ENCODE results near the gene MECR.

The MECR gene

DNA sequence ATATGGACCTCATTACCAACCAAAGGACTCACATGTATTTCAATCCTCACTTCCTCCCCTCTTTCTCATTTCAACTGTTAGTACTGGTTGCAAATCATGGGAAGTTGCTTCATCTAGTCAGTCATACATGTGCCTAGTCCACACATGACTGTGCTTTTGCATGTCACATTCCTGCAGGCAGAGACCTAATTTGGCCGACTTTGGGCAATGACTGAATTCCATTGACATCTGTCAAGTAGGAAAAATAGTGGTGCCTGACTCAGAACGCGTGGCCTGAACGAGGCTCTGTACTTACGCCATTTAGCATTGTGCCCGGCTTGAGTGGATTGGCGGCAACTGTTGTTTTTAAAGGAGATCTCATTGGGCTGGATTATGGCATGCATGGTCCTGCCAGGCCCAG is 23.6 kb upstream of the MECR start:
- DNase-seq, result no peak

DNA sequence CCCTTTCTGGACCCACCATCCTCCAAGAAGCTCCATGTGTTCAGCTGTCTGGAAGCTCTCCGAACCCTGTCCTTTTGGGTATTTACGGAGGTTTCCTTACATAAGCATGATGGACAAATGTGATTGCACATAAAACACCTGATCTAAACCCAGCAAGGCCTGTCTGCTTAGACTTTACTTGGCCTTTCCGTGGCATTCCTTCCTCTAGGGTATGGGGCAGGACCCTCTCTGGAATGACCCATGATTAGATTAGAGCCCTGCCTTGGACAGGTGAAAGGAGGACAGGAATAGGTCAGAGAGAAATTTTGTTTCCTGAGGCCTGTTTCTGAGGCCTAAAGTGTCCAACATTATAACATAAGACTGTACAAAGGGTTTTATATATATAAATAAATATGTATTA is 22.4 kb upstream of the MECR start:
- DNase-seq, result no peak

DNA sequence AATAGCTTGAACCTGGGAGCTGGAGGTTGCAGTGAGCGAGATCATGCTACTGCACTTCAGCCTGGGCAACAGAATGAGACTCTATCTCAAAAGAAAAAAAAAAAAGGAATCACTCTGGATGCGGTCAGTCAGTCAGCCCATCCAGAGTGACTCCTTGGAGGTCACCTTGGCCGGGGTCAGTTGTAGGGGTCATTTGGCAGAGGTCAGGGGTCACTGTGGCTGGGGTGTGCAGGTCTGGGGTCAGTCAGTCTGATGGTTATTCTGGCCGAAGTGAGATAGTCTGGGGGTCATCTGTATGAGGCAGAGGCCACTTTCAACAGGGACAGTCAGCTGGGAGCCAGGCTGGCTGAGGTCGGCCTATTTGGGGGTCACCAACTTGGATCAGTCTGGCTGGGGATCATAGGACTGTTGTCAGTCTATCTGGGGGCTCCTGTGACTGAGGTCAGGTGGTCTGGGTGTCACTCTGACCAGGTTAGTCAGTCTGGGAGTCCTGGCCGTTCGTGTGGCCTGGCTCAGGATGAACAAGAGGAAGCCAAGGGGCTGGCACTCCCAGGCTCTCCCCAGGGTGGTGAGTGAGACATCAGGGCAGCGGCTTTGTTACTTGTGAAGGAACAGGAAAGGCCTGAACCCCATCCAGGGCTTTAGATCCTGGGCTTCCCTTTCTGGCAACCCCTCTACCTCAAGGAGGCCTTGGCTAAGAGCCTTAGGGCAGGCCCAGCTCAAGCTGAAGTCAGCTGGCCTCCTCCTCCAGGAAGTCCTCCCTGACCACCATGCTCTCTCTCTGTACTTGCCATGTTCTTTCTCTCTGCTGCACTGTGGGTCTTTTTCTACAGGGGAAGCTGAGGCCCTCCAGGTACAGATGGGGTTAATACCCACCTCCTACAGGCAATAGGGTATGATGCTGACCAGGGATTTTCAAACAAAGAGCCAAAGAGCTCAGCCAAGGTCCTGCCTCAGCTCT is 20.7 kb upstream of the MECR start:
- DNase-seq, result no peak

DNA sequence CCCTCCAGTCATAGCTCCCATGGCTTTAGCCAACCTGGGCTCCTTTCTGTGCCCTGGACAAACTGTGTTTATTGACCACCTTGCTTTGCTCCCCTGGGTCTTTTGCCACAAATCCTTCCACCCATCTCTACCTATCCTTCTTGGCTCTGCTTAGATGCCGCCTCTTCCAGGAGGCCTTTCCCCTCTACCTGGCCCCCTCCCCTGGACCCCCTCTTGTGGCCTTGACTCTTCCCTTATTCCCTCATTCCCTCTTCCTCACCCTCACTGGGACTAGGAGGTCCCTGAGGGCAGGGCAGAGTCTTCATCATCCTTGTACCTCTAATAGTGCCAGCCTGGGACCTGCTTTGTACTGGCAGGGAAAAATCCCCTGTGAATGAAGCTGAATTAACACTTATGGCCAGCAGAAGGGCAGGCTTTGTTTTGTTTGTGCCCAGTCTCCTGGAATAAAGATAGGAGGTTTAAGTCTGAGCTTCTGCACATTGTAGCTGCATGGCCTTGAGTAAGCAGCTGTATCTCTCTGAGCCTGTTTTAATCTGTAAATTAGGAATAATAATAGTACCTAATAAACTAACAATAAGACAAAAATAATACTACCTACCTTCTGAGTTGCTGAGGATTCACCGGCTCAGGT is 19.3 kb upstream of the MECR start:
- no peak for DNase-seq

DNA sequence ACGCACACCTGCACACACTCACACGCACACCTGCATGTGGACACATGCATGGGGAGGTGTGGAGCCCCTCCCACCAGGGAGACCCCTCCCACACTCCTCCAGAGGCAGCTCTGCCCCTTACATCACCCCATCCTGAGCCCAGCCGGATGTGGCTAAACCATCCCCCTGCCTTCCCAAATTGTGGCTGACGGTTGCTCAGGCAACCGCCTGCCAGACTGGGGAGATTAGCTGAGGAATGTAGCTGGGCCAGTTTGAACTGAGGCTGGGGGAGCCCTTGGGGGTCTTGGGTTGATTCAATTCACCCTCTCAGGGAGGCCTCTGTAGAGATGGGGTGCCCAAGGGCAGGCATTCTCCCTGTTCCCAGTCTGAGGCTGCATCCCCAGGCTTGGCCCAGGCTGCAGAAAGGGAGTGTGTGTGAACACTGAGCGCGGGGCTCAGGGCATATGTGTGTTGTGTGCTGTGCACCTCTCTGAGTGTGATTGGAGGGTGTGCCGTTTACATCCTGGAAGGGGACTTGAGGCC is 18.5 kb upstream of the MECR start:
- no peak for DNase-seq

DNA sequence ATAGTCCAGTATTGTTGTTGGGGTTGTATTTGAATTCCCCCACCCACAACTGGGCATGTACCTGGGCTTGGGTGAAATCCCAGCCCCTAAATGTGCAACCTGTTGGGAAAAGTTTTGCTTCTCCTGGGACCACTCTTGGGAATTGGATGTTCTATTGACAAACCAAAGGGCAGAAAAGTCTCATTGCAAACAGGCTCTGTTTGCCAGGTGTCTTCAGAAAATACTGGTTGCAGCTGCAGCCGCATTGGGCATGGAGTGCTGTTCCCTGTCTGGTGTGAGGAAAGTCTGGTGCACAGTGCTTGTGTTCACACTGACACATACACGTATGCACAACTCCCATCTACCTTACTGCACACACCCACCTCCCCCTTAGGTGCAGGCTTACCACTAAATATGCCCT is 17.7 kb upstream of the MECR start:
- no peak for DNase-seq

DNA sequence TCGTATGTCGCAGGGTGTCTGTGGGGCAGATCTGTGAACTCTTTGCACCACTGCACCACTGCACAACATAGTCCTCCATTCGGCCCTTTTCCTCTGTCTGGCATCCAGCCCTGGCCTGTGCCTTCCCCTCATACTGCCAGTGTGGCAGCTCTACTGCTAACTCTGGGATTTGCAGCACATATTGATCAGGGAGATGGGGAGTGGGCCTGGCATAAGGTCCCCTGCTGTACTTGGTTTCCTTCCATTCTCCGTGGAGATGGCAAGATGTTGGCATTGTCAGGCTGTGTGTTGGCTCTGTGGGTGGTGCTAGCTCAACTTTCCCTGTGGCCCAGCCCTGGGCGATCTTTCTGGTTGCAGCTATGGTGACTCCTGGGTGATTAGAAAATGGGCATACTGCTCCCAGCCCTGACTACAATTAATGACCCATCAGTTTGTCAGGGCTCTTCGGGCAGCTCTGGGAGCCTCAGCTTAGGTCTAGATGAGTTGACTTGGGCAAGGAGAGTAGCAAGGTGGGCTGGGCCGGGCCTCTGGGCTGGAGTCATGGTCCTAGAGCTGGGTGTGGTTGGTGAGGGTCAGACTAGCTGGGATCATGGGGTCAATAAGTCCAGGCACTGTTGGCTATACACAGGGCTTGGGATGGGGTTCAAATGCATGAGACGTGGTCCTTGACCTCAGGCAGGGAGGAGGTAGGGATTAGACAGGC is 17.0 kb upstream of the MECR start:
- DNase-seq, result no peak

DNA sequence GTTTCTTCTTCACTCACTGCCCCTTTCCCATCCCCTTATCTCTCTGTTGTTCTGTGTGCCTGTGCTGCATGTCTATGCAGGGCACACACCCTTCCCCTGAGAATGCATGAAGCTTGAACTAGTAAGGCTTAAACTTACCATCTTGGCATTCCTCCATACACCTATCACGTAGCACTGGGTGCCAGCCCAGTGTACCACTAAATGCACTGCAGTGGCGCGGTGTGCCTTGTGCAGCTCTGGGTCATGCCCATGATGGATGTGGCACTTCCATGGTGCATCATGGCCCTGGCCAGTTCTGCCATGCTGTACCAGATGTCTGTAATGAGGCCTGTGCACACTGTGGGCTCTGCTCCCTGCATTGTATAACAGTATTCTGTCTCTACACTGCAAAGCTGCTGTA is 16.3 kb upstream of the MECR start:
- no peak for DNase-seq

DNA sequence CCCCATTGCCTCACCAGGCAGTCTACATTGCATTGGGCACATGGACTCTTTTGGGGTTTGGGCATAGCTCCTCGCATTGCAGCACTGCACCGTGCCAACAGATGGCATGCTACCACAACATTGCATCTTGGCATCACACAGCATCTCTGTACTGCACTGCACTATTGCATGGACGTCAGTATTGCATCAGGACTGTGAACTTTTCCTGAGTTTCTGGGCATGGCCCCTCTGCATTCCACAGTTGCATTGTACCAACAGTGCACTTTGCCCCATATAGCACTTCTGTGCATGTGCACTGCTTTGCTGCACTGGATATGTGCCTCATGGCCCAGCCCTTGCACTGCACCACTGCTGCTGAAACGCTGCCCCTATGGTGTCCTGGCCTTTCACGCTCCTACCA is 15.1 kb upstream of the MECR start:
- DNase-seq, result no peak

DNA sequence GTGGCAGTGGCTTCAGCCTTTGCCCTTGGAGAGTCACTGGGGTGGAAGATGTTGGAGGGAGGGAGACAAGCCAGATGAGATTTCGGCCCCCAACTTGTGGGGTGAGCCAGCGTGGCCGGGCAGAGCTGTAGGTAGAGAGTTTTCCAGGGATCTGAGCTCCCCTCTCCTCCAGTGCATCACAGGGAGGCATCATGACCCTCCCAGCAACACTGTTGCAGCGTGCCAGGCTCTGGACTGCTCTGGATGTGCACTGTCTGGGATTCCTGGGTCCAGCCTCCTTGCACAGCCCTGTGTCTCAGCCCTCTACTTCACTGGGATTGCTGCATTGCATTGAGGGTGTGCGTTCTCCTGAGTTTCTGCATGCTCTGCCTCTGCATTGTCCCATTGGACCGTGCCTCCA is 14.5 kb upstream of the MECR start:
- DNase-seq, result no peak

DNA sequence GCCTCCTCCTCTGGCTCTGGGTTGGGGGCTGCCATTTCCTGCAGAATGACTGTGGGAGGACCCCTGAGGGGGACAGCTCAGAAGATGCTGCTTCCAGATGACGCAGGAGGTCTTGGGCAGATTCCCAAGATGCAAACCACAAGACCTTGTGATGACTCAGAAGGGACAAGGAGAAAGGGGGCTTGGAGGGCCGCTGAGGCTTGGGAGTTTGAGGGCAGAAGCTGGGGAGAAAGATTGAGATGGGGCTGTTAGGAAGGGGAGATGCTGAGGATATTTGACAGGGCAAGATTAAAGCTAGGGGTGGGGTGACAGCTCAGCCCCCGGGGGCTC is 13.1 kb upstream of the MECR start:
- DNase-seq, result no peak

DNA sequence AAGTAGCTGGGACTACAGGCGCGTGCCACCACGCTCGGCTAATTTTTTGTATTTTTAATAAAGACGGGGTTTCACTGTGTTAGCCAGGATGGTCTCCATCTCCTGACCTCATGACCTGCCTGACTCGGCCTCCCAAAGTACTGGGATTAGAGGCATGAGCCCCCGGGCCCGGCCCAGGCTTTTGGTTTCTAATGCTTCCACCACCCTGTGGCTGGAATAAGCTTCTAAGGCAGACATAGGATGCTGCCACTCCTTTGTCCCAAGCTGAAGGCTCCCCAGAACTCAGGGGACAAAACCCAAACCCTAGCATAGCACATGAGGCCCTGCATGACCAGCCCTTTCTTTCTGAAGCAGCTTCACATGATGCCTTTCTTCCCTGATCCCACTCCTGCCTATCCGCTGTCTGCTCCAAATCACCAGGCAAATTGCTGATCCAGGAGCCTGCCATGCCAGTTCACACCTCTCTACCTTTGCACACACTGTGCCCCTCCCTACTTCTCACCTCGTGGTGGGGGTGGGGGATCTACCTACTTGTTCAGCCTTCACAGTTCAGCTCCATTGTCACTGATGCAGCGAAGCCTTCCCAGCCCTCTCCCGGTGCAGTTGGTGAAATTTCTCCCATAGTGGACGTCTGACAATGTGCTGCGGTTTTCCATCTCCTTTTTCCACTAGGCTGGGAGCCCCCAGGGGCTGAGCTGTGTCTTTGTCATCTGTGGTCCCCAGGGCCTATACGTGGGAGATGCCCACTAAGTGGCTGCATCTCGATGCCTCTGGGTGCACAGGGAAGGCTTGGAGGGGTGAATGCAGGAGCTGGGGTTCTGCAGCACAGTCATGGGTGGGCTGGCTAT is 12.5 kb upstream of the MECR start:
- no peak for DNase-seq

DNA sequence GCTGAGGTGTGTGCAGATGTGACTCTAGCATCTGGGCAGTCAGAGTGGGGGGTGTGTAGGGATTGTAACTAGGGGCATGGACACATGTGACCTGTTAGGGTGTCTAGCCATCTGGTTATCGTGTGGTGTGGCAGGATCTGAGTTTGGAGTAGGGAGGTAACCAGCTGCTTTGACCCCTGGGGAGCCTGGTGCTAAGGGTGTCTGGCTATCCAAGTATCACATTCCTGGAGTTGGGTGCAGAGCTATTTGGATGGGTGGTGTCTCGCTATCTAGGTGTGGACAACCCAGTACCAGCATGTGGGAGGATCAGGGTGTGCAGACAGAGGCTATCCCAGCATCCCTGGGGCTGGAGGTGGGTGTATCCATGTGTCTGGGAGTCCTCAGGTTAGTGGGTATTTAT is 10.3 kb upstream of the MECR start:
- DNase-seq, result no peak

DNA sequence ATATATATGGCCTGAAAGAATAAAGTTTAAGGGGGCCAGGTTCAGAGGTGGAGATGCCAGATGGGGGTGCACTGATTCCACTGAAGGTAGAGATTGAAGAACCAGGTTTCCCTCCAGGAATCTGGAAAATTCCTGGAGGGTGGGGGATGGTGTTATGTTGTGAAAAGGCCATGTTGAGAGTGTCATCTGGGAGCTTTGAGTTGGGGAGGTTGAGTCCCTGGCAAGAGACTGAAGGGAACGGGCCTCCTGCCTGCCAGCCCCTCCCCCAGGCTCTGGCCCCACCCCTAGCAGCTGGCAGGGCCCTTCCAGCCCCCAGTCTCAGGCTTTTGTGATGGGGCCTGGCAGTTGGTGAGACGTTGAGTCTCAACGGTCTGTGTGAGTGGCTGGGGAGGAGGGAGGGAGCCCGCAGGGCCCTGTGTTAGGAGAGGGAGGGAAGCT is 9.7 kb upstream of the MECR start:
- no peak for DNase-seq

DNA sequence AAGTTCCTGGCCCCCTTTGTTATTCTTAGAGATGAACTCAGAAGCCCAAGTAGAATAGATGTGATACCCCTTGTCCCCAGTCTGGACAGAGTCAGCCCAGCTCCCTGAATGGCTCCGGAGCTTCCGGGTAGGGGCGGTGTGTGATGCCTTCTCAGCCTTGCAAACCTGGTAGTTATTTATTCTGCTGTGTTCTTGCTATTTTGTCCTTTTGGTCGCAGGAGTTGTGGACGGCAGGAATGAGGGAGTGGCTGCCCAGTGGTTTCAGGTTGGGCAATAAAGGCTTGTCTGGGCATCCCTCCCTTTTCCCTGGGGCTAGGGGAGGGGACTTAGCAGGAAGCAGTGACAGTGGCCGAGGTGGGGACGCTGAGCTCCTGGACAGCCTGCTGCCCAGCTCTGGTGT is 8.4 kb upstream of the MECR start:
- DNase-seq, result no peak

DNA sequence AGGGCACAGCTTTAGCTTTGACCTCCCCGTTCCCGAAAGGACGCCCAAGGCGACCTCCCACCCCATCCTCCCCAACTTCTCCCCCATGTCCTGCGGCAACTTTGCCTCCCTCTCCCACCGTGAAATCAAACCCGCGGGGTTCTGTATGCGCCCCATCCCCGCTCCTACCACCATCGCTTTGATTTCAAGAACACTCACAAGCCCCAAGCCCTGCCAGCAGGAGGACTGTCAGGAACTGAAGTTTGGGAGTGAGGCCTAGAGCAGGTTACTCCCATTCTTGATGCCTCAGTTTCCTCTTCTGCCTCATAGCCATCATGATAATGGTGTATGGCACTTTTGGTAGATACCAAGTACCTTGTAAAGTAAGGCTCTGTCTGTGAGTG is 7.9 kb upstream of the MECR start:
- no peak for DNase-seq

DNA sequence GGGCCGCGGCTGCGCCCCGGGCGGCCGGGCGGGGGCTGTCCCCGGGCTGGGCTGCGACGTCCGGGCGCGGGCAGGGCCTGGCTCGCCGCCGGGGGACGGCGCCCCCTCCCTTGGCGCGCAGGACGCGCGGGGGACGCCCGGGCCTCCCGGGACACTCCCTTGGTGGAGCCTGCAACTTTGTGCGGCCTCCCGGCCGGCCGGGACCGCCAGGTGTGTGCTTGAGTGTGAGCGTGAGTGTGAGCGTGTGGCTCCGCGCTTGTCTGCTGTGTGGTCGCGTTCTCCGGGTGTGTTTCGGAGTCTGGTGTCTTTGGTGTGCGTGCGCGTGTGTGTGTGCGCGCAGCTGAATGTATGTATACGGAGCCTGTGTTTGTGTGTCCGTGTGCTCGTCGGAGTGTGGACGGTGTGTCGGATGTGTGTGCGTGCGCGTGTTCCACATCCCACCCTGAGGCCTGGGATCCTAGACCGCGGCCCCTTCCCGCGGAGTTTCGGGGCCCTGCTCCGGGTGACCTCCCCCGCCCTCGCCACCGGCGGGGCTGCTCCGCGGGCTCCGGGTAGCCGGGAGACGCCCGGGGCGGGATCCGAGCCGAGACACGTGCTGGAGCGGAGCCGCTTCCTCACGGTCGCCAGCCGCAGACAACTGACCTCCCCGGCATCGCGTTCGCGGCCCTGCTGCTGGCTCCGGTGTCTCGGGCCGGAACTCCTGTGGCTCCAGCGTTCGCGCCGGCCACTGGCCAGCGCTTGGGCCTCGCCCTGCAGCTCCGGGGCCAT is 7.3 kb upstream of the MECR start:
- peak; percentile 29 for DNase-seq

DNA sequence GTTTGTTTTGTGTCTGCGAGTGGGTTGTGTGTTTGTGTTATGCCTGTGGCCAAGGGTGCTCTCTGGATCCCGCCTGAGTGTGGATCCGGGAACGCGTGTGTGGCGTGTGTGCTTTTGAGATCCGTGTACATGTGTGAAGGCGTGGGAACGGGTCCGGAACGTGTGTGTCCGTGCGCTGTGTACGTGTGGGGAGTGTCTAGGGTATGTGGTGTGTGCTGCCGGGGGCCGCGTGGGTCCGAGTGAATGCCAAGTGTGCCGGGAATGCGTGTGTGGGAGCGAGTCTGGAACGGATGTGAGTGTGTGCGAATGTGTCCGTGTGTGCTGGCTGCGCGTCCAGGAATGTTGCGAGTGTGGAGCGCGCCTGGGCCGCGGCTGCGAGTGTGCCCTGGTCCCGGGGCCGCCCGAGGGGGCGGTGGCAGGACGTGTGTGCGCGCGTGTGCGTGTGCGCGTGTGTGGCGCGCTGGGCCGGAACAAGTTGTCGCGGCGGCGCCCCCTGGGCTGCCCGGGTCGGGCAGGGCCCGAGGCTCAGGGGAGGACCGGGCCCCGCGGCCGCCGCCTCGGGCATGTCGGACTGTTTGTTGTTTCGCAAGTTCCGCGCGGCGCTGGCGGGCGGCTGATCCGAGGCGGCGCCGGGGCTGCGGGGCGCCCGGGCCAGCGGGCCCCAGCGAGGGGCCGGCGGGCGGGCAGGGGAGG is 6.5 kb upstream of the MECR start:
- DNase-seq, result peak; percentile 28

DNA sequence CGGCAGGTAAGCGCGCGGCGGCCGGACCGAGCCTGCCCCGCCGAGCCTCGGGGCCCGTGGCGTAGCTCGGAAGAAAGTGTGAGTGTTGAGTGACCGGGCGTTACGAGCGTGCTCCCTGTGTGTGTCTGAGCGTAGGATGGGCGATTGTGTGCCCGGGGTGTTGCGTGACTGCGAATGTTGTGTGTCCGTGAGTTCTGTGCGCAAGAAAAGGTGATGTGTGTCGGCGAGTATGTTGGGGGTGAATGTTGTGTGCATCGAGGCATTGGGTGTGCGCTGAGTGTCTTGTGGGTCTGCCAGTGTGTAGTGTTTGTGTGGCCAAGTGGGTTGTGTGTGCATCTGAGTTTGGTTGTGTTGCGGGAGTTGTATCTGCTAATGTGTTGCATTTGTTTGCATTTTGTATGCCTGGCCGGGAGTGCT is 6.0 kb upstream of the MECR start:
- no peak for DNase-seq

DNA sequence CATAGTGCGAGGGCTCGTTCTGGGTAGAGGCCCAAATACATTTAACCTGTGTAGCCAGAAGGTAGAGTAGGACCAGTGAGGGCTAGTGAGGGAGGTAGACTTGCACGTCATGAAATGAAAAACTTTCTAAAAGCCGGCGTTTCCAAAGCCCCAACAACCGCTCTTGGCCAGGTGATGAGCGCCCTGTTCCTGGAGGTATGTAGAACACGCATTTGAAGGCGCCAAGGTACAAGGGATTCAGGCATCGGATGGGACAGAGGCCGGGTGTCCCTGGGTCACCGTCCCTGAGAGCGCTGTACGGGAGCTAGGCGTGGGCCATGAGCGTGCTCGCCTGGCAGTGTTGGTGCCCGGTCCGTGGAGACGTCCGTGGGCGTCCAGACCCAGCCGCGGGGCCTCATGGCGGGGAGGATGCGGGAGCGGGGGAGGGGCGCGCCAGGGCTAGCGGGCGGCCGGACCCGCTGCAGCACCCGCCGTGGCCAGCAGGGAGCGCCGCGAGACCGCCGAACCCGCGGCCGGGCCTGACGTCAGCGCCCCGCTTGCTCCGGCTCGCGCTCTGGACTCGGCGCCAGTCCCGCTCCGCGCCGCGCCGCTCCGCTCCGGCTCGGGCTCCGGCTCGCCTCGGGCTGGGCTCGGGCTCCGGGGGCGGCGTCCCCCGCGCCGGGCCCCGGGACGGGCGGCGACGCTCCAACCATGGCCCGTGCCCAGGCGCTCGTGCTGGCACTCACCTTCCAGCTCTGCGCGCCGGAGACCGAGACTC is 5.4 kb upstream of the MECR start, which contains the start of gene PTPRU:
TSS of gene PTPRU (plus strand) at position 568 of the 757 bp plus-strand sequence. CDS start at position 691, 123 bp downstream.
- DNase-seq, result peak; percentile 90

All from stimulated activated CD8-positive, alpha-beta memory T cell treated with anti-CD3 and anti-CD28 coated beads, Interleukin-4, amount 100 ng/mL, for 48 hours (primary cell).